Measurements from ENCODE around the gene NUDT4.

DNA sequence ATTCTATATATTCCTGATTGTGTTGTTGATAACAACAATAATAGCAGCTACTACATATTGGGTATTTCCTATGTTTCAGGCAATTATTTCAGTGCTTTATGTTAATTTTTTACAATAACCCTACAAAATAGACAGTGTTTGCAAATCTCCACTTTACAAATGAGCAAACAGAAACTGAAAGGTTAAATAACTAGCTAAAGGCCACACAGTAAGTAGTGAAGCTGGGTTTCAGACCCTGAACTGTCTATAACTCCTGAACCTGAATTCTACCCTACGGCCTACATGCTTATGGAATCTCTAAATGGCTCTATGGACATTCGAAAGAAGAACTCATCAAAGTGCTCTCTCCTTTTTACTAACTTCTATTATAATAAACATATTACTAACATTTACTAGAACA, 19.7 kb upstream of the NUDT4 start:
- TF ChIP-seq, protein P1, sequence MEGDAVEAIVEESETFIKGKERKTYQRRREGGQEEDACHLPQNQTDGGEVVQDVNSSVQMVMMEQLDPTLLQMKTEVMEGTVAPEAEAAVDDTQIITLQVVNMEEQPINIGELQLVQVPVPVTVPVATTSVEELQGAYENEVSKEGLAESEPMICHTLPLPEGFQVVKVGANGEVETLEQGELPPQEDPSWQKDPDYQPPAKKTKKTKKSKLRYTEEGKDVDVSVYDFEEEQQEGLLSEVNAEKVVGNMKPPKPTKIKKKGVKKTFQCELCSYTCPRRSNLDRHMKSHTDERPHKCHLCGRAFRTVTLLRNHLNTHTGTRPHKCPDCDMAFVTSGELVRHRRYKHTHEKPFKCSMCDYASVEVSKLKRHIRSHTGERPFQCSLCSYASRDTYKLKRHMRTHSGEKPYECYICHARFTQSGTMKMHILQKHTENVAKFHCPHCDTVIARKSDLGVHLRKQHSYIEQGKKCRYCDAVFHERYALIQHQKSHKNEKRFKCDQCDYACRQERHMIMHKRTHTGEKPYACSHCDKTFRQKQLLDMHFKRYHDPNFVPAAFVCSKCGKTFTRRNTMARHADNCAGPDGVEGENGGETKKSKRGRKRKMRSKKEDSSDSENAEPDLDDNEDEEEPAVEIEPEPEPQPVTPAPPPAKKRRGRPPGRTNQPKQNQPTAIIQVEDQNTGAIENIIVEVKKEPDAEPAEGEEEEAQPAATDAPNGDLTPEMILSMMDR (IDR thresholded peaks at IDR 0.05) = no peak
- TF ChIP-seq POLR2A (IDR thresholded peaks at IDR 0.05) (no peak), POLR2AphosphoS5 (IDR thresholded peaks at IDR 0.05) (no peak)

All from breast epithelium (tissue), 3 donors.